Right ventricle myocardium inferior (tissue), 1 donor: ENCODE results near the gene FBXO7. TPM values are rescaled to one million over a fixed set of nuclear protein-coding genes. Genes with fewer than 3 reads are reported as not detected.

Source experiments
- ATAC-seq: fragments of 200-7000 bp; cut with Tn5 transposase; one replicate; pipeline ENCODE4 v1.9.1; 2020; ENCODE audit warnings: mild to moderate bottlenecking, moderate library complexity
- DNase-seq: peaks from one replicate; pipeline ENCODE4 v3.0.0; 2021; ENCODE audit errors: missing footprints
- intact Hi-C: fragments of 100-400 bp; cut with DNase I; formaldehyde crosslinking; loops from one replicate; pipeline ENCODE4 v1.11.0; 2022
- total RNA-seq: library from RNA; stranded (reverse); fragmentation: NEBNext Ultra II Directional; extraction: Animal tissue kit (Norgen Biotek cat#: 25700); gene quantifications from one replicate; pipeline ENCODE4 v1.2.1, GENCODE V29; 2021
- donor health status: DM: no; HTN: yes; CAD: no; lungs with severe emphysema.

FBXO7 gene
- total RNA-seq, 1 donor from 2014 or later, result 35.8 TPM

DNA sequence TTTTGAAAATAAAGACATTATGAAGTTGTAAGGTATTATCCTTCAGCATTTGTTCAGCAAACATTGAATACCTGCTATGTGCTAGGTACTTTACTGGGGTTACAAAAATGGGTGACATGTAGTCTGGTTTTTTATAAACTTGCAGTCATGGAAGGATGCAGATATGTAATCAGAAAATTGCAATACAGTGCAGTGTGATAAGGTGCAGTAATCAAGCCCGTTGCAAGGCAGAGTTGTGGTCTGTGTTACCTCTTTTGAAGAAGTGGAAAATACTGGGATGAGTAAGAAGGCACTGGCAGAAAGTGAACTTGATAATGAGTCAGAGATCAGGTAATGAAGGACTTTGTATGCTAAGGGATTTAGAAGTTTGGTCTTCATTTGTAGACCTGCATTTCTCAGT lies 8.1 kb downstream of the FBXO7 start:
- DNase-seq (no peak), ATAC-seq (no peak)
- intact Hi-C loops, result no loop called here

DNA sequence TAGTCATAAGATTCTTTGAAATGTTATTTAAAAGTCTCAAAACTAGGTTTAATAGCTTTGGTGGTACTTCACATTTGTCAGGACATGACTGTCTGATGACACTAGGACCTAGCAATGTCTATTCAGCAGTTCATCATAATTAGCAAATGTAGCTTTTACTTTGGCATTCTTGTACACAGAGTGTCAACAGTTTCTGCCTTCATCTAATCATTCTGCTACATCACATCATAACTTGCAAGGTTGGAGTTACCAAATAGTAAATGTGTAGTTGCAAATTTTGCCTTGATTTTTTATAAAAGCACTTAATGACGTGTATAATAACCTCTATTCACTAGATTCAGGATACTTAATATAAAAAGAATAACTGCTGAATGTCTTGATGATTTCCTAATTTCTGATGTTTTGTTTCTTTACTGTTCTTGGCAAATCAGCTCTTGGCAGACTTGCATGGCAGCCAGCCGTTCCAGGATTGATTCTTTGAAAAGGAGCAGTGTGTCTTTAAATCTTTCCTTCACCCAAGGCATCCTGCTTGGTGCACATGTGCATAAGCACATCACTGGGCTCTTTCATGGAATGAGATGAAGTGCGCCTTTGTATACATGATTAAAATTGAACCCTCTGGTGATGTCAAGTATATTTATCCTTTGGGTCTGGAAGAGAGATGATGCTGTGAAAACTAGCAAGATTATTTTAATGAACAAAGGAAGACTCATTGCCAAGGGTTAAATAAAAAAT lies 12.2 kb downstream of the FBXO7 start:
- no peak for DNase-seq
- no peak for ATAC-seq
- intact Hi-C loops, result no loop called here

DNA sequence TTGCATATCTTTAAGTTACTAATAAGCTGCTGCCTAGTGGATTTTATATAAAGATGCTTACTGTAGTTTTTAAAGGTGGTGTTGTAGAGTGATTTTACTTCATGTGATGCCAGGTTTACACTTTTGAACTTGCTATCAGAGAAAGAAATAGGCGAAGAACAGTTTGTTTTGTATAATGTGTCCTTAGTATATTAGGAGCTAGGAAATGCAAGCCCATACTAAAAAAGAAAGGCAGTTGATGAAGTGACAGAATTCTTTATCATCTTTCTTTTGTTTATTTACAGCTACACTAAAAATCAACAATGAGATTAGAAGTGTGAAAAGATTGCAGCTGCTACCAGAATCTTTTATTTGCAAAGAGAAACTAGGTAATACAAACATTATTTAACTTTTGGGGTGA lies 12.8 kb downstream of the FBXO7 start:
- intact Hi-C loops, result no loop called here
- DNase-seq, result no peak
- no peak for ATAC-seq

DNA sequence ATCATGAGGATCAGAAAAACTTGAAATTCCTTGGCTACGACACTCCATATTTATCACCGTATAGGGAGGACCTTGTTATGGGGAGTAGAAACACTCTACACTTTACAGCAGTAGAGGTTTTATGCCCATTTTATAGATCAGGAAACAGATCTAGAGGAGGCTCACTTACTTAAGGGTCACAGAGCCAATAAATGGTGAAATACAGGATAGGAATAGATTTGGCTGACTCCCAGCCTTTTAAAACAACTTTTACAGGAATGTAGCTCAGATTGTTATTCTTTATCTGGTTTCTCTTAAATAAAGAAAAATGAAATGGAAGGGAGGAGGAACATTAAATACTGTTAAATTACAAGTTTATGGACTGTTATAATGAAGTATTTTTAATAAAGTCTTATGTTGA lies 14.8 kb downstream of the FBXO7 start:
- no peak for ATAC-seq
- no peak for DNase-seq
- intact Hi-C loops, result no loop called here

DNA sequence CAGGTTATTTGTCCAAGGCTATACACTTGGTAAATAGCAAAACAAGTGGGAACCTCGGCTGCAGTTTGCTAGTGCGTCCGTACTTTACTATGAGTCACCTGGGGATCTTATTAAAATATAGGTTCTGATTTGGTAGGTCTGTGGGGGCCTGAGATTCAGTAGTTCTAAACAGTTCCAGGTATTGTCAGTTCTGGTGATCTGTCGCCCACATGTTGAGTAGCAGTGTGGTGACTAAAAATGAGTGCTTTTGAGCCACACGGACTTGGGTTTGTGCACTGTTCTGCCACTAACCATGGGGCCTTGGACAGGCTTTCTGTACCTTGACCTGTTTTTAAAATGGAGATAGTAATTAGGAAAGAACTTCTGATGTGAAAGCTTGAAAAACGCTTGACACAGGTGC lies 15.7 kb downstream of the FBXO7 start:
- intact Hi-C loops, result no loop called here
- no peak for DNase-seq

DNA sequence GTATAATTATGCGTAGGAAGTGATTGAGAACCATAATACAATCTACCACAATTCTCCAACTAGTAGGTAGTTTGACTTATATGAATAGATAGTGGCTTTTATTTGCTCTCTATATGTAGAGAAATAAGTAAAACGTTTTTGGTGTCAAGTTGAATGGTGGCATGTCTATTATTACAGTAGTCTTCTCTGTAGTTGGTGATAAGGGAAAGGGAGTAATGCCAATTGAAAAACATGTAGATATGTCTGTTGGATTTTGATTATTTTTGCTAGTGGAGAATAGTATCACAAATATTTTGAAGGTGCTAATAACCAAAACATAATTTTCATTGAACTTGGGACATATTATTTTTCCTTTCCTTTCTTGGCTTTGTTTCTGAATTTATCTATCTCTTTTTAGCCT lies 17.5 kb downstream of the FBXO7 start:
- no peak for ATAC-seq
- intact Hi-C loops, result no loop called here
- DNase-seq, result no peak

More for the DNA sequence above, 15.7 kb downstream of the FBXO7 start:
- no peak for ATAC-seq

DNA sequence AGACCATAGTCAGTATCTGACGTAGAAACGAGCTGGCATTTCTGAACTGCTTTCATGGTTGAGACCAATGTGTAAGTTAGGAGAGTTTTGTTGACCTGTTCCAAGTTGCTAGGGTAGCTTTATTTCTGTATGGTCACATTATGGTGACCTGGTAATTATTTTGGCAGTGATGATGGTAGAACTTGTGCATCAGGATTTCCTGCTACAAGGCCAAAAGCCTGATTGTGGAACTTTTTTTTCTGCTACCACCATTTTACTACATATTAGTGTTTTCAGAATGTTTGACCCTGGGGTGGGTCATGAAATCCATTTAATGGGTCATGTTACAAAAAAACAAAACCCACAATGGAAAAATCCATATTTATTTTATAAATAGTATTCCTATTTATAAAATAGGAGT lies 18.9 kb downstream of the FBXO7 start:
- intact Hi-C loops, result no loop called here
- no peak for DNase-seq
- ATAC-seq, result no peak

DNA sequence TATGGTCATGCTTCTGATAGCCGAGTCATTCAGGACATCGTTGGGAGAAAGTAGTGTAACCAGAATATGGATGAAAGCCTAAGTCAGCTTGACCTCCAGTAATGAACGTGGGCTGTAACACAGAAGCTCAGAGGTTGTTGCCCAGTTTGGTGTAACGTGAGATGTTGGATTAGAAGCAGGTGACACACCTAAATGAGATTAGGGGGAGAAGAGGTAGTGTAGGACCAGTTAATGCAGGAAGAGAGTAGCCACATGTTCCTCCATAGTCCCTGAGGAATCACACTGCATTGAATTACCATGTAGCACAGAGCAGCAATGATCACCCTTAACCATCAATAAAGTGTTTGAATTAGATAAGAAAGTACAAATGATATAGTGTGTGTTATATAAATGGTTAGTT lies 20.4 kb downstream of the FBXO7 start:
- no peak for ATAC-seq
- intact Hi-C loops, result no loop called here
- DNase-seq, result no peak

DNA sequence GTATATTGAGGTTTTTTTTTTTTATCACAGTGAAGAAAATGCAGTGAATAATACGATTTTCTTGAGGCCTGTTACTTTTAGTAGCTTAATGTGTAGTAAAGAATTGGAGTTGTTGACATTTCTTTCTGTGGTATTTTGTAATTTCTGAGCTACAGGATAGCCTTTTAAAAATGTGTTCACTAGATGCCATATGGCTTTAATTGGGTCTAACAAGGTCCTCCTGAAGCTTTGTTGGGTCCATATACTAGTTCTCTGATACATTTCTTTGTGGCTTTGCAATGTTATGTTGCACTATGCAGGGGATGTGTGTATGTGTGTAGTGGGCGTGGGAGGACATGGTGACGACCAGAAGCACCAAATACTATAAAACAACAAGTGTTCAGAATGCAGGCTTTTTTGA lies 25.1 kb downstream of the FBXO7 start:
- no peak for ATAC-seq
- intact Hi-C loops, result no loop called here
- DNase-seq, result no peak

DNA sequence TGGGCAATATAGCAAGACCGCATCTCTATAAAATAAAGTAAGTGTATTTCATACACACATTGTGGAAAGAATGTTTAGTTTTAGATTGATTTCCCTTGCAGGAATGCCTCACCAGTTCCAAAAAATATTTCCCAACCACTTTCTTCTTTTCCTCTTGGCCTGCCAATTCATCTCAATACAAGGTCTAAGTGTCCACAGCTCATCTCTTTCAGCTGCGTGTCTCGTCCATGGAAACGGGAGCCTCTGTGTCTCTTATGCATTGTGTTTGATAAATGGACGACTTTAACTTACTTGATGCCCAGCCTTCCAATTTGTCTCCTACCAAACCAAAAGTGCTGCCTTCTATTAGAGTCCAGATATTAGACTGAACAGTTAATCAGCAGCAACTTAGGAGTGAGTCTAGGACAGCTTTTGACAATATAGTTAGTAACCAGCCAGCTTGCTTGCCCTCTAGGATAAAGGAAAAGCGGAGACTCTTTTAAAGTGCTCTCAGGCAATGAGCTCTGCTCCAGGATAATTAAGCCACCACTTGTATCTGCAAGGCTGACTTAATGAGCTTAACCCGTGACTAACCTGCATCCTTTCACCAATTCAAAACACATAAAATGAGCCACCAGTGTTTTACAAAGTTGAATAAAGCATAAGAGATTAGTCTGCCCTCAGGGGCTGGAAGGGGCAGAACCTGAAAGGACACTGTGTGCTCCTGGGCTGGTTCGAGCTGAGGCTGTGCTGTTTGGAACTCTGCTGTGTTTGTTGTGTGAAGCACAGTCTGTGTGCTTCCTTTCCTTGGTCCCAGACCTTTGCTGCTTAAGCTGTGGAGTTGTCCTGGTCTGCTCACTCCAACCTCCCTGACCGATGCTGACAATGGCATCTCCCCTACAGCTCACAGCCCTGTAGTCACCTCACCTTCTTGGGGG lies 27.5 kb downstream of the FBXO7 start:
- no peak for DNase-seq
- intact Hi-C loops, result no loop called here
- peak; percentile 28 for ATAC-seq

DNA sequence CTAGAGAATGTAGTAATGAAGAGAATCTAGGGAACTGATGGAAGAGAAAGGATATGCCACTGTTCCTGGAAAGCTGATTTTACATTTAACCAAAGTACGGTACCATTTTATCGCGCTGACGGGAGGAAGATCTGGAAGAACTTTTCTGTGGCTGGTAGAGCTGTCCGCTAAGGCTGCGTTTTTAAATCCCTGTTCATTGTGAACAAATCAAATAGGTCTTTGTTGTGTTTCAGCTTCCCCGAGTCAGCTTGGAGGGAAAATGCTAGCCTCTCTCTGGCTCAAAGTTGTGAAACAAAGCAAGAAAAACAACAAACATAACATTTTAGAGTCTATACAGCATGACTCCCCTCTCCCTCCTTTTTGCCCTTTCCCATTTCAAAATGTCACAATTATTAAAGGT lies 34.4 kb downstream of the FBXO7 start:
- DNase-seq (no peak), ATAC-seq (no peak)
- intact Hi-C loops, result no loop called here

DNA sequence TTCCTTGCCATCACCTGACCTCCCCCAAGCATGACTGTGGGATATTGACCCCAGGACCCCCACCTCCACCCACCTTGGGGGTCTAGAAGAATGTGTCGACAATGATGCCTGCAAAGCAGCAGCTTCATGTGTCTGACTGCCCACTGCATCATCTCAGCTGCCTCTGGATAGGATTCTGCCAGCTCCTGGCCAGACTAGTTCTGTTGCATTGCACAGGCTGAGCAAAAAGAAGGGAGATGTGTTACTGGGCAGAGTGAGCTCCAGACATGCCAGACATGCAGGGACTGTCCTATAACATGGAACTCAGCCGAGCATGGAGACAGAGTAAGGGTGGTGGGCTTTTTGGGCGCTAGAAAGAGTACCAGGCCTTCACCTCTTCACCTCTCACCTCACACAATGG lies 36.7 kb downstream of the FBXO7 start:
- ATAC-seq, result no peak
- intact Hi-C loops, result no loop called here
- no peak for DNase-seq

DNA sequence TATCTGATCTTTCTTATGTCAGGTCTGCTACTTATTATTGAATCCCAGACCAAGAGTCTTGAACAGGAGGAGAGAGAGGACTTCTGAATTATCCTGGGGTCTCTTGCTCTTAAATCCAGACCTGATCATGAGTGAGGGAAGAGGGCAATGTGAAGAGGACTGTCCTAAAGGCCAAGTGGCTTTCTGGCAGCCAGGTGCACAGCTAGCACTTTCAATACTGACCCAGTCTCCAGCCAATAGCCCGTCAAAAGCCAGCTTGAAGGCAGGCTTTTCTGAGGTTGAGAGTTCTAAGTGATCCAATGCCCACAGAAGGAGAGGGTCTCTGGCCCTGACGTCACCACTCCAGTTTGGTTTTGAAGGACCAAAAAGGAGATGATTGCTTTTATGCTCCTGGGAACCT lies 37.2 kb downstream of the FBXO7 start:
- intact Hi-C loops, result no loop called here
- ATAC-seq, result no peak
- DNase-seq, result no peak

DNA sequence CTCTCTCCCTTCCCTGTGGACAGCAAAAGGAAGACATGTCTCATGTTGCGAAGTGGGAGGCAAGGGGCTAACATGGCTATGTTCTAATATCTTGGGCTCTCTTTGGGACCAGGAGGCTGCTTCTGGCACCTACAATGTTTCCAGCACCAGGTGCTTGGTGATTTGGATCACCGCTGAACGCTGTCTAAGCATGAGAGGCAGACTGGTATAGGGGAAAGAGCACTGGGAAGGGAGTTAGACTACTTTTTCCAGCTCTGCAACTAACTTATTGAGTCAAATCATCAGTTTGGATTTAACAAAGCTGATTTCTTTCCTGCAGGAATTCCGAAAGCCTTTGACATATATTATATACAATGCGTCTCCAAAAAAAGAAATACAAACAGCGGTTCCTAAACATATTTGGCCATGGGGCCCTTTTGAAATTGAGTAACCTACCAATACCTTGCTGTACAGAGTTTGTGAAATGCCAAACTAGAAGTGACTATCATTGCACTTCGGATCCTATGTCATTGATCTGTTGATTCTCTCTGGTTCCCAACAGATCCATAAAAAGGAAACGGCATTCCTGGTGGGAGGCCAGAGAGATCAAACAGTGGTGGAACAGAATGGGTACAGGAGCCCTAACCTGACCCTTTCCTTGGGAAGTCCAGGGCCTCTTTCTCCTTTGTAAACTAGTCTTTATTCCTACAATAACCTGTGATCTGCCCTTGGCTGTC lies 37.8 kb downstream of the FBXO7 start:
- intact Hi-C loops, result no loop called here
- ATAC-seq (no peak), DNase-seq (no peak)

DNA sequence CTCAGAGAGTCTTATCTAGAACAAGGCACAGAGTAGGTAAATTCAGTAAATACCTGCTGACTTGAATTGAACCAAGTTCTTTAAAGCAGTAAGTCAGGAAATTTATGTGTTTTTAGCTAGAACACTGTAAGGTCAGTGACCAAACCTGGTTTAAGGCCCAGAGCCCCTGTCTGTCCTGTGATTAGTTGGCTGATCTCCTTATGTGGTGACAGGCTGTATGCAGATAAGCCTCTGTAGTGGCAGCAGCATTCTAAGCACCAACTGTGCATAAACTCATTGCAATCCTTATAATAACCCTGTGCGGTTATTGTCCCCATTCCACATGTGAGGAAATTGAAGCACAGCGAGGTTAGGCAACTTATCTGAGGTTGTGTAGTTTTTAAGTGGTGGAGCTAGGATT lies 40.5 kb downstream of the FBXO7 start:
- ATAC-seq (no peak), DNase-seq (no peak)
- intact Hi-C loops, result no loop called here

DNA sequence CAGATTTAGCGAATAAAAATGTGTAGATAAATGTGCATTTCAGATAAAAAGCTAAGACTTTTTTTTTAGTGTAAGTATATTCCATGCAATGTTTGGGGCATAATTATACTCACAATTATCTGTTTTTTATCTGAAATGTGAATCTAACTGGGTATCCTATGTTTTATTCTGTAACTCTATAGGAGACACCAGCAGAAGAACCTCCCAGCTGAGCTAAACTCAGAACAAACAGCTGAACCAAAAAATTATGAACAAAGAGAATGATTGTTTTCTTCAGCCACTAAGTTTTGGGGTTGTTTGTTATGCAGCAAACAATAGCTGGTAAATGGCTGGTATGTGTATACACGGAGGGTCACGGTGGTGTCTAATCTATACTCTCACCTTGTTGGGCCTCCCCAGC lies 42.9 kb downstream of the FBXO7 start:
- intact Hi-C loops, result no loop called here
- DNase-seq, result no peak
- ATAC-seq, result no peak

DNA sequence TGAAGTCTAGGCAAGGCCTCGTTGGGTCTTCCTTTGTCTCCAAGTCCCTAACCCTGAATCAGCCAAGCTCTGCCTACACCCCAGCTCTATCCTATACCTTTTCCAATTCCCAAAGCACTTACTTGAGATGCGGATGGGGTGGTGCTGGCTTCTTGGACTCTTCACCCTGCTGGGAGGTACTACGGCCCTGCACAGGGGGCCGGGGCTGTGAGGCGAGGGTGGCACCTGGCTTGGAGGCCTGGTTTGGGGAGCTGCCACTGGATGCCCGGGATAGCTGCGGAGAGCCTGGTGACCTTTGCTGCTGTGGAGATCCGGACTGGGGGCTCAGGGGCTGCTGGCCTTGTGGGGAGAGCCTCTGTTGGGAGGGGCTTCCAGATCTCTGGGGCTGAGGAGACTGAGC lies 43.3 kb downstream of the FBXO7 start:
- ATAC-seq, result no peak
- no peak for DNase-seq
- intact Hi-C loops, result no loop called here

DNA sequence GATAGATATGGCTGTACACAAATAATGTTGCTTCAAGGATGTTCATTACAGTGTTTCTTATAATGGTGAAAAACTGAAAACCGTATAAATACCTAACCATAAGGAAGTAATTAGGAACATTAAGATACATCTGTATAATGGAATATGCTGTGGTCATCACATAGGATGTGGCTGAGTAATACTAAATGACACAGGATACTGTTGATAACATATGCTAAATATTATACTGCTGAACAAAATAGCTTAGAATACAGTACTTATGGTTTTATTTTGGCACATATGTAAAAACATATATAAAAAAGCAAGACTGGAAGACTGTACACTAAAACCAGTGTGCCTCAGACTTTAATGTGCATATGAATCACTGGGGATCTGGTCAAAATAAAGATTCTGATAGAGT lies 43.8 kb downstream of the FBXO7 start:
- ATAC-seq (no peak), DNase-seq (no peak)
- intact Hi-C loops, result no loop called here

DNA sequence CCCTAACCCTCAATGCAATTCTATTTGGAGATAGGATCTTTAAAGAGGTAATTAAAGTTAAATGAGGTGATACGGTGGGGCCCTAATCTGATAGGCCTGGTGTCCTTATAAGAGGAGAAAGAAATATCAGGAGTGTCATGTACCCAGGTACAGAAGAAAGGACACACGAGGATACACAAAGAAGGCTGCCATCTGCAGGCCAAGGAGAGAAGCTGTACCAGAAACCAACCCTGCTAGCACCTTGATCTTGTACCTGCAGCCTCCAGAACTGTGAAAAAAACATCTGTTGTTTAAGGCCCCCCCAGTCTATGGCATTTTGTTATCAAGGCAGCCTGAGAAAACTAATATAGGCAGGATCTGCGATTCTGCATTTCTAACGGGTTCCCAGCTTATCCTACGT lies 44.2 kb downstream of the FBXO7 start:
- intact Hi-C loops, result no loop called here
- DNase-seq (no peak), ATAC-seq (no peak)

DNA sequence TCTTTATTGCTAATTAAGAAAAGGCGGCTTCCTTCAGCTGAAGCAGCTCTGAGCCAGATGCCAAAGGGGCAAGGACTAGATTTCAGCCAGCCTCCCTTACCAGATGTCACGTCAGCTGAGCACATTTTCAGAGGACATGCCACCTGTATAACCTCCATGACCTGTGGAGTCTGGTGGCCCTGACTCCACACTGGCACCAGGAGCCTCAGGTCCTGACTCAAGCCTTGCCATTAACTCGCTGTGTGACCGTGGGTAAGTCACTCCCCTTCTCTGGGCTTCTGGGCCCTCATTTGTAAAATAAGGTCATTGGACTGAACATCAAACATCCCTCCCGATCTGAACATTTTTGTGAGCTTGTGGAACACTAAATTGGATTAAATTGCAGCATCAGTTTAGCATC lies 46.0 kb downstream of the FBXO7 start:
- DNase-seq, result no peak
- intact Hi-C loops, result no loop called here
- no peak for ATAC-seq
